Measurements from ENCODE around the gene BLMH.

BLMH gene

DNA sequence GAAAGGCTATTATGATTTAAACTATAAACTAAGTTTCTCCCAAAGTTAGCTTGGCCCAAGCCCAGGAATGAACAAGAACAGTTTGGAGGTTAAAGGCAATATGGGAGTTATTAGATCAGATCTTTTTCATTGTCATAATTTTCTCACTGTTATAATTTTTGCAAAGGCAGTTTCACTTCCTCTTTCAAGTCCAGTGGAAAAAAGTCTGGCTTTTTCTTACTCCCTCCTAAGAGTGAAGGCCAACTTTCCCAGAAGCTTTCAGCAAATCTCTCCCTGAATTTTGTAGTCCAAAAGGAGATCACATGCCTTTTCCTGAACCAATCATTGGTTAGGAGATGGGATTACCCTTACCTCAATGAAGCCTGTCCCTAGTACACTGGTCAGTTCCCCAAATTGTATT, 9.1 kb upstream of the BLMH start:
- H4K20me1 ChIP-seq (ENCODE audit: control insufficient read depth, insufficient read depth, low read depth, low read length), result no peaks in the 10 kb centered on the region
- no peaks in the 10 kb centered on the region for H3K36me3 ChIP-seq (ENCODE audit: control insufficient read depth, low read length)
- H3K9me2 ChIP-seq (replicated peaks; ENCODE audit: control insufficient read depth, low read length), result no peaks in the 10 kb centered on the region
- peaks cover 3% of the 10 kb centered on the region; the same call in 1 of the 2 replicates for H3K27me3 ChIP-seq (ENCODE audit: control insufficient read depth, low read length)
- H3K4me1 ChIP-seq (ENCODE audit: control insufficient read depth, low read length), result peaks cover 14% of the 10 kb centered on the region
- H3K4me2 ChIP-seq (ENCODE audit: low read length), result peak overlapping the region; percentile 30
- TF ChIP-seq EZH2phosphoT487 (IDR thresholded peaks at IDR 0.05; ENCODE audit: borderline replicate concordance, low read length) (no peak), CTCF (IDR thresholded peaks at IDR 0.05; ENCODE audit: low read depth, low read length, poor library complexity, severe bottlenecking) (no peak)
- H3K79me2 ChIP-seq (ENCODE audit: control insufficient read depth, low read length), result no peaks in the 10 kb centered on the region
- H3K9me3 ChIP-seq (ENCODE audit: control insufficient read depth, insufficient read depth, low read length), result peaks cover 7% of the 10 kb centered on the region; the same call in 1 of the 2 replicates
- no peak overlapping the region for H3K4me3 ChIP-seq (ENCODE audit: low read length)
- no peak overlapping the region for H3K27ac ChIP-seq (ENCODE audit: low read depth, low read length)
- H3F3A ChIP-seq (ENCODE audit: control insufficient read depth, insufficient read depth), result peaks cover 4% of the 10 kb centered on the region; the same call in 1 of the 2 replicates

DNA sequence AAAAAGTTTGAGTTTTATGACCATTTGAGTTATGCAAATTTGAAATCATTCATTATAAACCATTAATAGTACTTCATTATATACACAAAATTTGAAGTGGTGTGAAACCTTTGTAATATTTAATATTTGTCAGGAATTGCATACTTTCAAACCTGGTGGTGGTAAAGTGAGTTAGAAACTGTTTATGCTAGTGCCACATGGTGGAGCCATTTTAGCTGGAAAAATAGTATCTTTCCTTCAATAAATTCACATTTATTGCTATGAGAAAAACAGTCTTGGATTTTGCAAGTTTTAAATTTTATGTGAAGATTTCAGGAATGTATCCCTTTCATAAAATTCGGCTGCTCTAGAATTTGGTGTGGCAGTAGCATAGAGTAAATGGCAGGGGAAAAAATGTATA, 7.3 kb upstream of the BLMH start:
- Histone ChIP-seq H4K20me1 (ENCODE audit: control insufficient read depth, insufficient read depth, low read depth, low read length) (no peaks in the 10 kb centered on the region), H3K79me2 (ENCODE audit: control insufficient read depth, low read length) (no peaks in the 10 kb centered on the region), H3K36me3 (ENCODE audit: control insufficient read depth, low read length) (no peaks in the 10 kb centered on the region), H3K4me3 (ENCODE audit: low read length) (no peak overlapping the region), H3K27me3 (ENCODE audit: control insufficient read depth, low read length) (no peaks in the 10 kb centered on the region), H3K27ac (ENCODE audit: low read depth, low read length) (no peak overlapping the region), H3K9me3 (ENCODE audit: control insufficient read depth, insufficient read depth, low read length) (peaks cover 7% of the 10 kb centered on the region; the same call in 1 of the 2 replicates), H3F3A (ENCODE audit: control insufficient read depth, insufficient read depth) (peaks cover 4% of the 10 kb centered on the region; the same call in 1 of the 2 replicates), H3K9me2 (replicated peaks; ENCODE audit: control insufficient read depth, low read length) (no peaks in the 10 kb centered on the region), H3K4me2 (ENCODE audit: low read length) (no peak overlapping the region), H3K4me1 (ENCODE audit: control insufficient read depth, low read length) (peaks cover 14% of the 10 kb centered on the region)
- TF ChIP-seq CTCF (IDR thresholded peaks at IDR 0.05; ENCODE audit: low read depth, low read length, poor library complexity, severe bottlenecking), result peak; percentile 30
- TF ChIP-seq EZH2phosphoT487 (IDR thresholded peaks at IDR 0.05; ENCODE audit: borderline replicate concordance, low read length), result no peak

DNA sequence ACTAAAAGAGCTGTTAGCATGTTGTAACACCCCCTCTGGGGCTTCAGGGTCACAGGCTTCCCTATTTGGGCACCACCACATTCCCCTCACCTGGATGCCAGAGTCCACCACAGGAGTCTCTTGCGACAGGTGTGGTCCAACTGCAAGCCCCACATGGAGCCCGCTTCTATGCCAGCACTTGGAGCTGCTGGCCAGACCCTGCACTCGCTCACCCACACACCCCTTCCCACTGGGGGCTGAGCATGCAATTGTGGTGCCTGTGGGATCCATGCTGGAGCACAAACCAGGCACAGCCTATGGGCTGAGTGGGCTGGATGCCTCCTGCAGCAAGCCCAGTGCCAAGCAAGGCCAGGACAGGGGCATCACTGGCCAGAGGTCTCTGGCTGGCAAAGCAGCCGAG, 6.0 kb upstream of the BLMH start:
- Histone ChIP-seq H3K4me1 (ENCODE audit: control insufficient read depth, low read length) (peaks cover 15% of the 10 kb centered on the region), H3K27ac (ENCODE audit: low read depth, low read length) (no peak overlapping the region), H3K4me2 (ENCODE audit: low read length) (no peak overlapping the region), H3K79me2 (ENCODE audit: control insufficient read depth, low read length) (no peaks in the 10 kb centered on the region), H3K4me3 (ENCODE audit: low read length) (no peak overlapping the region), H3F3A (ENCODE audit: control insufficient read depth, insufficient read depth) (peaks cover 10% of the 10 kb centered on the region), H3K27me3 (ENCODE audit: control insufficient read depth, low read length) (no peaks in the 10 kb centered on the region), H3K9me2 (replicated peaks; ENCODE audit: control insufficient read depth, low read length) (no peaks in the 10 kb centered on the region), H3K9me3 (ENCODE audit: control insufficient read depth, insufficient read depth, low read length) (peaks cover 7% of the 10 kb centered on the region; the same call in 1 of the 2 replicates), H4K20me1 (ENCODE audit: control insufficient read depth, insufficient read depth, low read depth, low read length) (no peaks in the 10 kb centered on the region), H3K36me3 (ENCODE audit: control insufficient read depth, low read length) (no peaks in the 10 kb centered on the region)
- TF ChIP-seq EZH2phosphoT487 (IDR thresholded peaks at IDR 0.05; ENCODE audit: borderline replicate concordance, low read length), result no peak
- TF ChIP-seq CTCF (IDR thresholded peaks at IDR 0.05; ENCODE audit: low read depth, low read length, poor library complexity, severe bottlenecking), result no peak

Data from DOHH2 (cell line).